ENCODE measurements around the gene ACTL7A. TPM values are rescaled to one million over a fixed set of nuclear protein-coding genes. Genes with fewer than 3 reads are reported as not detected.

The ACTL7A gene
- polyA plus RNA-seq, 1 donor from 2014 or later: not detected

DNA sequence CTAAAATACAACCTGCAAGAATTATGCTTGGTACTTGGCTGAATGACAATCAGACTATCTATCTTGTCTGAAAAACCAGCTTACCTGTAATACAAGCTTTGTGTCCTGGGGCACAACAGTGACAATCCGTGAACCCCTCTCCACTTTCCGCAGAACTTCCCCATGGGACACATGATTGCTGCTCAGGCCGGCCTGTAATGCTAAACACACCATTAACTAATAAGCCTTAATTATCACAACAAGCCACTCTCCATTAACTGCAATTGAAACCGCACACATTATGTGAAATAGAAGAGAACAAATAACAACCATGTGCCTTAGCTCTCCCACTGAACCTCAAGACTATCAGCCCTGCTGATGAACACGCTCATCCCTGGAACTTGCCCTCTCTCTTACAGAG lies 38.1 kb downstream of the ACTL7A start:
- no peaks in the 10 kb centered on the region for H4K20me1 ChIP-seq (ENCODE audit: insufficient read depth)
- no peaks in the 10 kb centered on the region for H3K79me2 ChIP-seq (replicated peaks; ENCODE audit: insufficient read depth, low read length)
- no peak overlapping the region for H3K4me2 ChIP-seq (ENCODE audit: low read length)
- H3K9me2 ChIP-seq (ENCODE audit: insufficient read depth, low read length): no peaks in the 10 kb centered on the region
- no peak overlapping the region for H3K9ac ChIP-seq (ENCODE audit: low read length)
- no peaks in the 10 kb centered on the region for H3K9me3 ChIP-seq (ENCODE audit: low read length)
- no peaks in the 10 kb centered on the region for H3F3A ChIP-seq (ENCODE audit: insufficient read depth, low read length, poor library complexity, severe bottlenecking)
- H3K36me3 ChIP-seq (ENCODE audit: insufficient read depth, low read length): no peaks in the 10 kb centered on the region
- no peak overlapping the region for H3K4me3 ChIP-seq (ENCODE audit: low read length)
- H3K27me3 ChIP-seq (ENCODE audit: insufficient read depth, low read depth, low read length): no peaks in the 10 kb centered on the region
- no peak overlapping the region for H3K27ac ChIP-seq (ENCODE audit: low read length)
- H2AFZ ChIP-seq (ENCODE audit: low read depth, low read length): no peak overlapping the region
- TF ChIP-seq, protein P1, sequence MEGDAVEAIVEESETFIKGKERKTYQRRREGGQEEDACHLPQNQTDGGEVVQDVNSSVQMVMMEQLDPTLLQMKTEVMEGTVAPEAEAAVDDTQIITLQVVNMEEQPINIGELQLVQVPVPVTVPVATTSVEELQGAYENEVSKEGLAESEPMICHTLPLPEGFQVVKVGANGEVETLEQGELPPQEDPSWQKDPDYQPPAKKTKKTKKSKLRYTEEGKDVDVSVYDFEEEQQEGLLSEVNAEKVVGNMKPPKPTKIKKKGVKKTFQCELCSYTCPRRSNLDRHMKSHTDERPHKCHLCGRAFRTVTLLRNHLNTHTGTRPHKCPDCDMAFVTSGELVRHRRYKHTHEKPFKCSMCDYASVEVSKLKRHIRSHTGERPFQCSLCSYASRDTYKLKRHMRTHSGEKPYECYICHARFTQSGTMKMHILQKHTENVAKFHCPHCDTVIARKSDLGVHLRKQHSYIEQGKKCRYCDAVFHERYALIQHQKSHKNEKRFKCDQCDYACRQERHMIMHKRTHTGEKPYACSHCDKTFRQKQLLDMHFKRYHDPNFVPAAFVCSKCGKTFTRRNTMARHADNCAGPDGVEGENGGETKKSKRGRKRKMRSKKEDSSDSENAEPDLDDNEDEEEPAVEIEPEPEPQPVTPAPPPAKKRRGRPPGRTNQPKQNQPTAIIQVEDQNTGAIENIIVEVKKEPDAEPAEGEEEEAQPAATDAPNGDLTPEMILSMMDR (IDR thresholded peaks at IDR 0.05; ENCODE audit: poor library complexity, severe bottlenecking): no peak
- TF ChIP-seq RAD21 (conservative IDR thresholded peaks at IDR 0.05) (no peak), MXI1 (conservative IDR thresholded peaks at IDR 0.05; ENCODE audit: poor library complexity, severe bottlenecking) (no peak), POLR2AphosphoS5 (IDR thresholded peaks at IDR 0.05) (no peak), EP300 (conservative IDR thresholded peaks at IDR 0.05; ENCODE audit: poor library complexity, severe bottlenecking) (no peak), SMC3 (conservative IDR thresholded peaks at IDR 0.05; ENCODE audit: poor library complexity) (no peak), TAF1 (IDR thresholded peaks at IDR 0.05; ENCODE audit: low read depth) (no peak), EZH2 (IDR thresholded peaks at IDR 0.05; ENCODE audit: borderline replicate concordance, insufficient read depth, low read length, poor library complexity, severe bottlenecking) (no peak)
- TF ChIP-seq, protein P2, sequence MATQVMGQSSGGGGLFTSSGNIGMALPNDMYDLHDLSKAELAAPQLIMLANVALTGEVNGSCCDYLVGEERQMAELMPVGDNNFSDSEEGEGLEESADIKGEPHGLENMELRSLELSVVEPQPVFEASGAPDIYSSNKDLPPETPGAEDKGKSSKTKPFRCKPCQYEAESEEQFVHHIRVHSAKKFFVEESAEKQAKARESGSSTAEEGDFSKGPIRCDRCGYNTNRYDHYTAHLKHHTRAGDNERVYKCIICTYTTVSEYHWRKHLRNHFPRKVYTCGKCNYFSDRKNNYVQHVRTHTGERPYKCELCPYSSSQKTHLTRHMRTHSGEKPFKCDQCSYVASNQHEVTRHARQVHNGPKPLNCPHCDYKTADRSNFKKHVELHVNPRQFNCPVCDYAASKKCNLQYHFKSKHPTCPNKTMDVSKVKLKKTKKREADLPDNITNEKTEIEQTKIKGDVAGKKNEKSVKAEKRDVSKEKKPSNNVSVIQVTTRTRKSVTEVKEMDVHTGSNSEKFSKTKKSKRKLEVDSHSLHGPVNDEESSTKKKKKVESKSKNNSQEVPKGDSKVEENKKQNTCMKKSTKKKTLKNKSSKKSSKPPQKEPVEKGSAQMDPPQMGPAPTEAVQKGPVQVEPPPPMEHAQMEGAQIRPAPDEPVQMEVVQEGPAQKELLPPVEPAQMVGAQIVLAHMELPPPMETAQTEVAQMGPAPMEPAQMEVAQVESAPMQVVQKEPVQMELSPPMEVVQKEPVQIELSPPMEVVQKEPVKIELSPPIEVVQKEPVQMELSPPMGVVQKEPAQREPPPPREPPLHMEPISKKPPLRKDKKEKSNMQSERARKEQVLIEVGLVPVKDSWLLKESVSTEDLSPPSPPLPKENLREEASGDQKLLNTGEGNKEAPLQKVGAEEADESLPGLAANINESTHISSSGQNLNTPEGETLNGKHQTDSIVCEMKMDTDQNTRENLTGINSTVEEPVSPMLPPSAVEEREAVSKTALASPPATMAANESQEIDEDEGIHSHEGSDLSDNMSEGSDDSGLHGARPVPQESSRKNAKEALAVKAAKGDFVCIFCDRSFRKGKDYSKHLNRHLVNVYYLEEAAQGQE (IDR thresholded peaks at IDR 0.05; ENCODE audit: borderline replicate concordance): no peak

GRCh38 chr9:108903420-108904103 lies 41.5 kb downstream of the ACTL7A start:
- no peaks in the 10 kb centered on the region for H3K27me3 ChIP-seq (ENCODE audit: insufficient read depth, low read depth, low read length)
- no peaks in the 10 kb centered on the region for H3K9me3 ChIP-seq (ENCODE audit: low read length)
- no peaks in the 10 kb centered on the region for H3K36me3 ChIP-seq (ENCODE audit: insufficient read depth, low read length)
- H3K9me2 ChIP-seq (ENCODE audit: insufficient read depth, low read length): no peaks in the 10 kb centered on the region
- no peak overlapping the region for H3K27ac ChIP-seq (ENCODE audit: low read length)
- H3K4me3 ChIP-seq (ENCODE audit: low read length): no peak overlapping the region
- no peak overlapping the region for H3K9ac ChIP-seq (ENCODE audit: low read length)
- H4K20me1 ChIP-seq (ENCODE audit: insufficient read depth): no peaks in the 10 kb centered on the region
- TF ChIP-seq POLR2AphosphoS5 (IDR thresholded peaks at IDR 0.05) (no peak), MXI1 (conservative IDR thresholded peaks at IDR 0.05; ENCODE audit: poor library complexity, severe bottlenecking) (no peak), EP300 (conservative IDR thresholded peaks at IDR 0.05; ENCODE audit: poor library complexity, severe bottlenecking) (no peak), EZH2 (IDR thresholded peaks at IDR 0.05; ENCODE audit: borderline replicate concordance, insufficient read depth, low read length, poor library complexity, severe bottlenecking) (no peak), RAD21 (conservative IDR thresholded peaks at IDR 0.05) (no peak), SMC3 (conservative IDR thresholded peaks at IDR 0.05; ENCODE audit: poor library complexity) (no peak), TAF1 (IDR thresholded peaks at IDR 0.05; ENCODE audit: low read depth) (no peak)
- TF ChIP-seq, protein P1 (IDR thresholded peaks at IDR 0.05; ENCODE audit: poor library complexity, severe bottlenecking): no peak
- TF ChIP-seq, protein P2 (IDR thresholded peaks at IDR 0.05; ENCODE audit: borderline replicate concordance): no peak
- no peak overlapping the region for H3K4me2 ChIP-seq (ENCODE audit: low read length)
- H3F3A ChIP-seq (ENCODE audit: insufficient read depth, low read length, poor library complexity, severe bottlenecking): no peaks in the 10 kb centered on the region
- H3K79me2 ChIP-seq (replicated peaks; ENCODE audit: insufficient read depth, low read length): no peaks in the 10 kb centered on the region
- H2AFZ ChIP-seq (ENCODE audit: low read depth, low read length): no peak overlapping the region

All from neural cell (in vitro differentiated cells).